OCI-LY1 (cell line): ENCODE data around the gene SULT2B1.

Source experiments
- CTCF ChIP-seq: fragments of 200-600 bp; sonication (generic), shearing (Covaris generic); IDR thresholded peaks from 2 replicates; pipeline ENCODE4 v1.5.1; 2017; ENCODE audit warnings: mild to moderate bottlenecking, antibody characterized with exemption, low read length, moderate library complexity, mixed read lengths
- EZH2 ChIP-seq: fragments of 200-600 bp; sonication (generic), shearing (Covaris generic); IDR thresholded peaks from 2 replicates; pipeline ENCODE4 v1.8.0; 2017; ENCODE audit warnings: borderline replicate concordance, mixed run types, mild to moderate bottlenecking, antibody characterized with exemption, low read length, moderate library complexity, mixed read lengths

DNA sequence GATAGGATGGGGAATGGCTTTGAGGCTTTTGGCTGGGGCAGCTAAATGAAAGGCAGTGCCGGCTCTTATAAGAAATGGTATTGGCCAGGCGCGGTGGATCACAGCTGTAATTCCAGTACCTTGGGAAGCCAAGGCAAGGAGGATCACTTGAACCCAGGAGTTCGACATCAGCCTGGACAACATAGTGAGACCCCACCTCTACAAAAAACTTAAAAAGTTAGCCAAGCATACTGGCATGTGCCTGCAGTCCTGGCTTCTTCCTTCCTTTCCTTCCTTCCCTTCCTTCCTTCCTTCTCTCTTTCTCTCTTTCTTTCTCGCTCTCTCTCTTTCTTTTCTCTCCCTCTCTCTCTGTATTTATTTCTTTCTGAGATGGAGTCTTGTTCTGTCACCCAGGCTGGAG, 90.9 kb downstream of the SULT2B1 start:
- no peak for TF ChIP-seq CTCF
- TF ChIP-seq EZH2, result no peak
